NCI-H524 treated with DMSO at 0.1 percent for 48 hours (cell line): ENCODE measurements around the gene CTRB2.
"Not testable (repeated sequence)": the region's sequence is repeated elsewhere in the genome, so short reads cannot be mapped to it uniquely, and the experiment has no call there.

Source experiments
- DNase-seq: peaks from one replicate; lab custom pipeline; 2025; lab: John Stamatoyannopoulos, UW

Gene CTRB2

GRCh38 chr16:75205961-75206748 is 806 bp downstream of the CTRB2 start:
- not testable (repeated sequence) for DNase-seq

GRCh38 chr16:75205438-75205837 is 1.5 kb downstream of the CTRB2 start:
- DNase-seq = not testable (repeated sequence)

- not testable (repeated sequence) for DNase-seq
These were observed 2.1 kb downstream of the CTRB2 start for GRCh38 chr16:75204905-75205304.

- DNase-seq = no peak
These were observed 2.6 kb downstream of the CTRB2 start for GRCh38 chr16:75204410-75204758.

GRCh38 chr16:75203667-75204409 is 3.1 kb downstream of the CTRB2 start:
- no peak for DNase-seq

GRCh38 chr16:75203096-75203495 is 3.9 kb downstream of the CTRB2 start:
- DNase-seq = no peak

GRCh38 chr16:75202069-75202590 is 4.8 kb downstream of the CTRB2 start:
- DNase-seq = no peak

GRCh38 chr16:75198135-75198600 is 8.8 kb downstream of the CTRB2 start:
- no peak for DNase-seq

- DNase-seq = no peak
These were observed 9.3 kb downstream of the CTRB2 start for GRCh38 chr16:75197522-75198134.

- no peak for DNase-seq
These were observed 10.1 kb downstream of the CTRB2 start for GRCh38 chr16:75196836-75197235.

- DNase-seq = no peak
These were observed 10.9 kb downstream of the CTRB2 start for GRCh38 chr16:75195811-75196790.

- DNase-seq = no peak
These were observed 13.1 kb downstream of the CTRB2 start for GRCh38 chr16:75193730-75194444.

GRCh38 chr16:75193265-75193650 is 13.7 kb downstream of the CTRB2 start:
- peak; percentile 50 for DNase-seq

GRCh38 chr16:75192606-75193264 is 14.2 kb downstream of the CTRB2 start:
- no peak for DNase-seq

- DNase-seq = no peak
These were observed 17.2 kb downstream of the CTRB2 start for GRCh38 chr16:75189638-75190245.

GRCh38 chr16:75188832-75189477 is 18.0 kb downstream of the CTRB2 start:
- DNase-seq = no peak

GRCh38 chr16:75181630-75182029 is 25.3 kb downstream of the CTRB2 start:
- DNase-seq = no peak

GRCh38 chr16:75179208-75179607 is 27.8 kb downstream of the CTRB2 start:
- no peak for DNase-seq

- no peak for DNase-seq
These were observed 30.0 kb downstream of the CTRB2 start for GRCh38 chr16:75176926-75177325.
